Measurements from ENCODE around the gene LHX8.
"Not testable (repeated sequence)": the region's sequence is repeated elsewhere in the genome, so short reads cannot be mapped to it uniquely, and the experiment has no call there.

The LHX8 gene

DNA sequence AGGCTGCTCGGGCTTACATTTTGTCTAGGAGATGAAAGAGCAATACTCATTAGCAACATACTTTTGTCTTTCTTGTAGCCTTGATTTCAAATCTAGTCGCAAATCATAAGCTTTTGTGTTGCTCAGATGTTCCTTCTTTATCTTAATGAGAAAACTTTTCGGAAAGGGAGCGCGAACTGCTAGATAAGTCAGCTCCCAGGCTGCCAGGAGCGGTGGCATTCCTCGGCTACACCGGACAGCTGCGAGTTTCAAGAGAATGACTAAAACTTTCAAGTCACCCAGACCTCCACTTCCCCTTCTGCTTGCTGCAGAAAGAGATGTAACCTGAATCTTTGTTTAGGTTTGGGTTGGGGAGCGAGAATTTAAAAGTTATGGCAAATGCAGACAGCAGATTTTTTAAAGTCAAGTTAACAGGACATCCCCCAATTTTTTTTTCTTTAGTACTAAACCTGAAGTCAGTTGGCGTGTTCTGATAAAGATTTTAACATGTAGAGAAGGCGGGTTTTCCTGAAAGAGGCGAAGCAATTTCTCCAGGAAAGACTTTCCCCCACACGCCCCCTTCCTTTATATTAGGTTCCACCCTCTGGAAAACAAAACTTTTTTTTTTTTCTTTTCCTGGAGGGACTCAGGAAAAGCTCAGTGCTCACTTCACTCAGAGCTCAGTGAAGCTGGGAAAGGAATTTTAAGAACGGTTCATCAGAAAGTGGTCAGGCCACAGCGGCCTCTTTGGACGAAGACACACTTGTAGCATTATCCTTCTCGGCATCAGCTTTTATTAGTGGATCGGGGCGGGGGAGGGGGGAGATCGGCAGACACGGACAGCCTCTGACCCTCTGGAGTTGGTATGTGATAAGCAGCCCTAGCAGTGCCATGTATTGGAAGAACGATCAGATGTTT, at the start of gene LHX8:
Gene LHX8 (plus strand): TSS at position 639 of the 897 bp plus-strand sequence. CDS start 2,227 bp downstream, outside the sequence.
- DNase-seq, result no peak

GRCh38 chr1:75085931-75086330, 48.3 kb upstream of the LHX8 start:
- no peak for DNase-seq

DNA sequence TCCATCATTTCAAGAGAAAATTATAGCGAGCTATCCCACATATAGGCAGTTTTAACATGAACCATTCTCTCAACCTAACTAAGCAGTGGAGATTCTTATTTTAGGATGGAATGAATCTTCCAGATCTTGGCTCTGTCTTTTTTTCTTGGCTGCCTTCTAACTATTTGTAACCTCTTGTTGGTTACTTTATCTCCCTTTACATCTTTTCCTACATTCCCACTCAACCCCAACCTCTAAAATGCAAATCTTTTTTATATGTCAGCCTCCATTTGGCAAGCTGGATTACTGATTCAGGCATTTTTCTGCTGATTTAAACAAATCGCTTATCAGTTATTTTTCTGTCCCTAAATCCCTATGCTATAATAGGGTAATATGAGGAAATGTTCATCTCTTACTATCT, 46.9 kb upstream of the LHX8 start:
- no peak for DNase-seq

GRCh38 chr1:75092141-75092540, 42.0 kb upstream of the LHX8 start:
- no peak for DNase-seq

GRCh38 chr1:75097654-75098053, 36.5 kb upstream of the LHX8 start:
- peak; percentile 60 to 82 for DNase-seq

- no peak for DNase-seq
Observed at GRCh38 chr1:75099581-75099980, 34.6 kb upstream of the LHX8 start.

GRCh38 chr1:75100481-75101092, 33.6 kb upstream of the LHX8 start:
- no peak for DNase-seq

GRCh38 chr1:75112362-75112951, 21.7 kb upstream of the LHX8 start:
- not testable (repeated sequence) for DNase-seq

DNA sequence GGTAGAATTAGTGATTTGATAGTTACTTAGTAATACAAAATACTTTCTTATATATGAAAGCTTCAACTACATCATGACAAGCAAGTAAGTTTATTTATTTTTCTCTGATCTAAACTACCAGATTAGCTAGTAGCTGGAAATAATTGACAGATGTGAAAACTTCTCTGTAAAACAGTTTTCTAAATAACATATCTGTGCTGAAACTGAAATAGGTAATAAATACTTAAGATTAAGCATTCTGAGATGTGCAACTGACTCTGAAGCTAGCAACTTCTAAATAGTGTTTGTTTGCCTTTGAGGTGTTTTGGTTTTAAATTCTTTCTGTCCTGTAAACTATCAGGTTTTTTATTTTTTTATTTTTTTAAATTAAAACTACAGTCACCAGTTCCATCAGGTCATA, 18.5 kb upstream of the LHX8 start:
- DNase-seq, result no peak

- no peak for DNase-seq
Observed at GRCh38 chr1:75123756-75124155, 10.4 kb upstream of the LHX8 start.

DNA sequence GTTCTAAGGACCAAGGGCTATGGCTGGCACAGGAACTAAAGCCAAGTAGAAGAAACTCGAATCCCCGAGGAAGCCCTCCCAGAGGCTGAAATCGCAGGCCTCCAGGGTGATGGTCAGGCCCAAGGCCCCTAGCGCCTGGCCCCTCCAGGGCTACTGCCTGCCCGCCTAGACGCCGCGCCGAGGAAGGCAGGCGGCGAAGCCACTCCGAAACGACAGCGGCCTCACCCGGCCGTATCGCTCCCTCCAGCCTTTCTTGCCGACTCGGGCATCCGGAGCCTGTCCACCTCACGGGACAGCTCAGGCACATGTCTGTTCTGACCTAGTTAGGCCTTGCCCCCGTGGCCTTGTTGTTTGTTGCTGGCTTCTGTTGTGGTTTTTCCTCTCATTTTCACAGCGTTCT, 9.7 kb upstream of the LHX8 start:
- DNase-seq, result no peak

GRCh38 chr1:75125161-75125726, 8.9 kb upstream of the LHX8 start:
- no peak for DNase-seq

DNA sequence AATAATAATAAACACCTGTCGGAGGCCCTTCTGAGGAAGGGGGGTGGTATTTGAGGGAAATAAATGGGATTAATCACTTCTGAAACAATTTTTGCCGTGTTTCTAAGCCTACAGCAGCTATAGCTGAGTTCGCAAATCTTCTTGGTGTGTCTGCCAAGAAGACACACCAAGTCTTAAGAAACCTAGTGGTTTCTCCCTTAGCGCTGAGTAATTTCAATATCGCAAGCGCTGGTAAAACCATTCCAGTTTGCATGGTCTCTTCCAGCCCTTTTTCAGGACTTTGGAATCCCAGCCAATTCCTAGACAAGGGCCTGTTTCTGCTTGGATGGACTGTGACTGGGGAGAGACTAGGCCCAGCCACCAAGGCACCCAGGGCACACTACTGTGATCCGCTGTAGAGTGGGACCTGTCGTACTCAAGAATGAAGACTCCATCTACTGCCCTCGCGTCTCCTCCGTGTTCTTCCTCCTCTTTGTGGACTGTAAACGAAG, 7.5 kb upstream of the LHX8 start:
- DNase-seq, result no peak

DNA sequence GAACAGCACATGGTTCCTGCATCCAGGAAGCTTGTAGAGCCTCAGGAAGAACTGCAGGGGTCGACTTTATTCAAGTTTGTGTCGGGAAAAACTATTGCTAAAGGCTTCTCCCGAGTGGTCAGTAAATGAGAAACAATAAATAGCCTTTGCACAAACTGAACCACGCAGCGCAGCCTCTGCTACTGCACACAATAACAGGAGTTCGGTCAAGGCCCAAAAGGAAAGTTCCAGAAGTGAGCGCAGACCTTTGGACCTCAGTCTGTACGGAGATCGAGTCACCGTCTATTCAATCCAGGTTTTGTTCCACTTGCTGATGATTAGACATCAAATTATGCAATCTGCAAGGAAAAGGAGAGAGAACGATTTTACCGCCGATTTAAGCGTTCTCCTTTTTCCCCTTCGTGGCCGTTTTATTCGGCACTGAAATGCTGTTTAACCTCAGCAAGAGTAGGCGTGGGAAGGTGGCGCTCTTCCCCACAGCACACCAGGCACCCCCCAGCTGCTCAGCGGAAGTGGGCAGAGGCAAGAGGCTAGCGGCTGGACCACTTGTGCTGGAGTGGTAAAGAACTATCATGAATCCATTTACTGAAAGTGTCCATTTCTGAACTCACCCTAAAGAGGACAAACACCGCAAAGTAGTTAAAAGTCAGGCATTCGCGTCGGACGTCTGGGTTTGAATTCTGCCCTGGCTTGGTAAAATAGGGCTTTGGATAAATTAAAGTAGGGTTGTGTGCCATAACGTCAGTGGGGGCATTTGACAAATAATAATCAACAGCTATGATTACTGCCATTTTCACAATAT, 6.1 kb upstream of the LHX8 start:
- no peak for DNase-seq

DNA sequence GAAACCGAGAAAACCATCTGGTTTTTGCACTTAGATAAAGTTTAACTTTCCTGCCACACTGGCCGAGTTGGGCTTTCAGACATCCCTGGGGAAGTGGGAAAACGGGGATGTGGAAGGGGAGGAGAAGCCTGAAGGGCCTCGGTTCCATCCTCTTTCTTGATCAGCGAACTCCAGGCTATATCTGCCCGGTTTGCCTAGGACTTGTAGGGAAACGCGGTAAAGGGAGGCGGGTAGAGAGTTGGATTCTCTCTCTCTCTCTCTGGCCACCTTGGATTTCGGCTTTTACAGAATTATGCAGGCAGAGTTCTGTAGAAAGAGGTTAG, 4.6 kb upstream of the LHX8 start:
- no peak for DNase-seq

DNA sequence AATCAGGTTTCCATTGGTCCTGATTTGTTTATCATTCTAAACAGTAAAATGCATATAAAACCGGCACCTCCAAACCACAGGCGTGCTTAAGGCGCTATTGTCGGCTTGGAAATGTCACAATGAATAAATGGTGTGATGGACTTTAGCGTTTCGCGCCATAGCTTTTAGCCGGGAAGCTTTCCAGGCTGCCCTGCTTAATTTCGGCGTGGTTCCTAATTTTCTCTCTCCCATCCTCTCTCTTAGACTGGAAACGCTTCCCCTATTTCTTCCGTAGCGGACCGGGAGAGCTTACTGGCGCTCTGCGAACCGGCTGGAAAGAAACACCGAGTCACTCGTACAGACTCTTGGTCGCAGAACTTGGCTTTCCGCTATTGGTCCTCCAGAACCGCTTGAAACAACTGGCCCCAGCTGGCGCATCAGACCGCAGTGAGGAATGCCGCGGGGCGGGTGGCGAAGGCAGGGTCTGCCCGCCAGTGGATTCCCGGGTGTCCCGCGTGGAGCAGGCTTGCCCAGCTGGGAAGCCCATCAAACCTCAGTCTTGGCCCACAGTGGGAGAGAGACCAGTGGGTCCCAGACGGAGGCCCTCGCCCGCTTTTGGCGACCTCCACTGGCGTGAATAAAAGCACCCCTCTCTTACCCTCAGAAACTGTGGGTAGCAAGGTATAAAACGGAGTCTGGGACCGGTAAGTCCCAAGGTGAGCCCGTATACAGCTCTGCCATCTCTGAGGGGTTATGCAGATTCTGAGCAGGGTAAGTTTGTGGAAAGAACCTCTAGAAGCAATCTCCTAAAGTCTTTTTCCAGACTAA, 4.0 kb upstream of the LHX8 start:
- no peak for DNase-seq

GRCh38 chr1:75130865-75131564, 3.2 kb upstream of the LHX8 start:
- DNase-seq, result no peak

- DNase-seq, result no peak
Observed at GRCh38 chr1:75131565-75132241, 2.5 kb upstream of the LHX8 start.

GRCh38 chr1:75132242-75132811, 1.9 kb upstream of the LHX8 start:
- DNase-seq, result no peak

Measured in NCI-H446 (cell line).